Mesenteric fat pad (tissue), 1 donor: ENCODE measurements around the gene DDIAS. TPM values are rescaled to one million over a fixed set of nuclear protein-coding genes. Genes with fewer than 3 reads are reported as not detected.
"Not testable (repeated sequence)": the region's sequence is repeated elsewhere in the genome, so short reads cannot be mapped to it uniquely, and the experiment has no call there.

Source experiments
- DNase-seq: peaks from one replicate; pipeline ENCODE4 v3.0.0-alpha.2; 2020; ENCODE audit warnings: low spot score
- total RNA-seq: library from RNA; stranded (reverse); fragmentation: NEBNext Ultra II Directional; extraction: Animal tissue kit (Norgen Biotek cat#: 25700); gene quantifications from one replicate; pipeline ENCODE4 v1.2.1, GENCODE V29; 2021
- donor health status: DM: yes; HTN: yes; CAD: no.

The DDIAS gene
- total RNA-seq, 1 donor from 2014 or later = 1.7 TPM

- DNase-seq = no peak
These were observed 23.1 kb downstream of the DDIAS start for GRCh38 chr11:82924522-82925224.

- no peak for DNase-seq
These were observed 25.8 kb downstream of the DDIAS start for GRCh38 chr11:82927264-82927880.

- no peak for DNase-seq
These were observed 27.6 kb downstream of the DDIAS start for GRCh38 chr11:82929121-82929520.

GRCh38 chr11:82930229-82930628 is 28.7 kb downstream of the DDIAS start:
- DNase-seq = no peak

GRCh38 chr11:82930734-82931133 is 29.2 kb downstream of the DDIAS start:
- DNase-seq = no peak

GRCh38 chr11:82932564-82932963 is 31.0 kb downstream of the DDIAS start:
- no peak for DNase-seq

- no peak for DNase-seq
These were observed 34.7 kb downstream of the DDIAS start for GRCh38 chr11:82936261-82936660.

- no peak for DNase-seq
These were observed 36.0 kb downstream of the DDIAS start for GRCh38 chr11:82937554-82937953.

- DNase-seq = no peak
These were observed 37.9 kb downstream of the DDIAS start for GRCh38 chr11:82939456-82939855.

GRCh38 chr11:82942376-82942775 is 40.8 kb downstream of the DDIAS start:
- DNase-seq = no peak

- DNase-seq = not testable (repeated sequence)
These were observed 41.9 kb downstream of the DDIAS start for GRCh38 chr11:82943430-82943829.

GRCh38 chr11:82944198-82944597 is 42.7 kb downstream of the DDIAS start:
- DNase-seq = no peak

GRCh38 chr11:82945041-82945440 is 43.5 kb downstream of the DDIAS start:
- not testable (repeated sequence) for DNase-seq

- DNase-seq = no peak
These were observed 44.1 kb downstream of the DDIAS start for GRCh38 chr11:82945682-82946081.

GRCh38 chr11:82949352-82949751 is 47.8 kb downstream of the DDIAS start:
- no peak for DNase-seq

GRCh38 chr11:82950502-82950901 is 49.0 kb downstream of the DDIAS start:
- DNase-seq = not testable (repeated sequence)

GRCh38 chr11:82955736-82956453 is 54.4 kb downstream of the DDIAS start:
- DNase-seq = not testable (repeated sequence)

- DNase-seq = no peak
These were observed 58.6 kb downstream of the DDIAS start for GRCh38 chr11:82959987-82960778.

GRCh38 chr11:82960779-82961143 is 59.2 kb downstream of the DDIAS start:
- DNase-seq = no peak

- DNase-seq = not testable (repeated sequence)
These were observed 60.5 kb downstream of the DDIAS start for GRCh38 chr11:82962021-82962420.

GRCh38 chr11:82967381-82967780 is 65.8 kb downstream of the DDIAS start:
- no peak for DNase-seq

GRCh38 chr11:82969811-82970210 is 68.3 kb downstream of the DDIAS start:
- DNase-seq = no peak
